B cell (primary cell): ENCODE data around the gene PRKCA. TPM values are rescaled to one million over a fixed set of nuclear protein-coding genes. Genes with fewer than 3 reads are reported as not detected.

Experiments
- ATAC-seq: fragments of 200-7000 bp; cut with Tn5 transposase; one replicate; pipeline ENCODE4 v1.10.0; 2021; ENCODE audit warnings: low read depth, mild to moderate bottlenecking, moderate number of reproducible peaks, moderate library complexity
- CTCF ChIA-PET: fragments of 350-600 bp; sonication (Branson Sonifier 250); formaldehyde crosslinking; loops from one replicate; lab custom pipeline; 2021; ENCODE audit warnings: antibody characterized with exemption, inconsistent platforms; lab: Charles Lee
- POLR2A ChIA-PET: fragments of 350-600 bp; sonication (Branson Sonifier 250); formaldehyde crosslinking; loops from one replicate; lab custom pipeline; 2021; ENCODE audit warnings: antibody characterized with exemption; lab: Charles Lee
- DNase-seq: peaks from one replicate; pipeline ENCODE4 v3.0.0; 2013
- H2AFZ ChIP-seq: 2 replicates; pipeline ENCODE4 v1.6.1; 2012; ENCODE audit warnings: mild to moderate bottlenecking, low read depth, low read length; ENCODE audit not compliant: insufficient read depth, poor library complexity, severe bottlenecking
- H3K27ac ChIP-seq, 2 donors: 1 replicate in 1 of 2; 2 replicates in 1 of 2; pipeline ENCODE4 v1.5.1; 2012 to 2013; ENCODE audit warnings: low read length in 2 of 2, mild to moderate bottlenecking in 2 of 2, moderate library complexity in 1 of 2
- H3K27me3 ChIP-seq, 4 experiments: fragments of 200-600 bp in 1 of 4; sonication (generic) in 1 of 4; replicated peaks in 1 of 4; 1 replicate in 2 of 4; 2 replicates in 2 of 4; pipeline versions ENCODE4 v1.6.1 to v1.7.0; 2013 to 2016; ENCODE audit warnings: low read length in 3 of 4, mild to moderate bottlenecking in 2 of 4, mixed read lengths in 1 of 4, moderate library complexity in 1 of 4; ENCODE audit not compliant: insufficient read depth in 4 of 4, control insufficient read depth in 3 of 4; ENCODE audit errors: control extremely low read depth in 1 of 4
- H3K36me3 ChIP-seq, 2 experiments: replicated peaks in 1 of 2; 1 replicate in 1 of 2; 2 replicates in 1 of 2; pipeline versions ENCODE4 v1.6.1 to v1.7.1; 2013; ENCODE audit warnings: low read length in 1 of 2; ENCODE audit not compliant: insufficient read depth in 2 of 2, control insufficient read depth in 1 of 2; ENCODE audit errors: control extremely low read depth in 1 of 2, extremely low read depth in 1 of 2
- H3K4me1 ChIP-seq, 2 donors: fragments of 200-600 bp in 1 of 2; sonication (generic) in 1 of 2; 1 replicate in 1 of 2; 2 replicates in 1 of 2; pipeline versions ENCODE4 v1.5.1 to v1.6.1; 2013 to 2017; ENCODE audit warnings: low read length in 2 of 2; ENCODE audit not compliant: control insufficient read depth in 2 of 2, insufficient read depth in 2 of 2
- H3K4me2 ChIP-seq: replicated peaks from 2 replicates; pipeline ENCODE3; 2012; ENCODE audit warnings: mild to moderate bottlenecking, low read depth, low read length; ENCODE audit not compliant: poor library complexity, severe bottlenecking
- H3K4me3 ChIP-seq, 5 experiments: fragments of 200-600 bp in 1 of 5; sonication (generic) in 1 of 5; 1 replicate in 3 of 5; 2 replicates in 2 of 5; pipeline versions ENCODE4 v1.5.1 to v1.7.0; 2011 to 2016; ENCODE audit warnings: low read length in 4 of 5, mild to moderate bottlenecking in 4 of 5, low read depth in 2 of 5, control low read depth in 1 of 5, moderate library complexity in 1 of 5; ENCODE audit not compliant: insufficient read depth in 1 of 5; ENCODE audit errors: control extremely low read depth in 1 of 5, extremely low read depth in 1 of 5
- H3K79me2 ChIP-seq: fragments of 200-600 bp; sonication (generic); one replicate; pipeline ENCODE4 v1.6.0; 2016; ENCODE audit warnings: low read length; ENCODE audit not compliant: control insufficient read depth, insufficient read depth
- H3K9ac ChIP-seq: fragments of 200-600 bp; sonication (generic); 2 replicates; pipeline ENCODE4 v1.6.1; 2017; ENCODE audit warnings: mild to moderate bottlenecking, low read length, moderate library complexity
- H3K9me3 ChIP-seq, 3 donors: one replicate each; pipeline versions ENCODE4 v1.6.1 to v1.7.1; 2013; ENCODE audit warnings: low read length in 2 of 3; ENCODE audit not compliant: control insufficient read depth in 2 of 3, insufficient read depth in 1 of 3; ENCODE audit errors: control extremely low read depth in 1 of 3
- H4K20me1 ChIP-seq: 2 replicates; pipeline ENCODE4 v1.6.0; 2012; ENCODE audit warnings: mild to moderate bottlenecking, low read length; ENCODE audit not compliant: insufficient read depth, control insufficient read depth, poor library complexity, severe bottlenecking
- H3K27ac Mint-ChIP-seq: one replicate; pipeline ENCODE4 v1.8.0; 2021; ENCODE audit warnings: mixed read lengths
- H3K27me3 Mint-ChIP-seq: one replicate; pipeline ENCODE4 v1.8.0; 2021; ENCODE audit warnings: mixed read lengths
- H3K4me1 Mint-ChIP-seq: one replicate; pipeline ENCODE4 v1.8.0; 2021; ENCODE audit warnings: mixed read lengths
- H3K4me3 Mint-ChIP-seq: one replicate; pipeline ENCODE4 v1.8.0; 2021; ENCODE audit warnings: mixed read lengths
- H3K9me3 Mint-ChIP-seq: one replicate; pipeline ENCODE4 v1.8.0; 2022; ENCODE audit warnings: mixed read lengths; ENCODE audit not compliant: insufficient read depth
- EZH2 ChIP-seq: IDR thresholded peaks from 2 replicates; pipeline ENCODE4 v1.6.1; 2012; ENCODE audit warnings: borderline replicate concordance, low read depth, mild to moderate bottlenecking, moderate library complexity, low read length; ENCODE audit not compliant: insufficient read depth, poor library complexity, severe bottlenecking
- WGBS: methylation state at CpG from one replicate; pipeline ENCODE4 v1.1.5; 2013; ENCODE audit warnings: missing lambda C conversion rate; ENCODE audit not compliant: insufficient coverage; 5-methylcytosine and 5-hydroxymethylcytosine counted together
- intact Hi-C: fragments of 100-400 bp; cut with micrococcal nuclease; formaldehyde crosslinking; loops from one replicate; pipeline ENCODE4 v1.10.0; 2022
- polyA plus RNA-seq: library from polyadenylated mRNA; depleted of rRNA; stranded (reverse); fragments of >200 nt; gene quantifications from 2 replicates; pipeline ENCODE4 v1.2.3, GENCODE V29; 2012
- total RNA-seq, 2 donors: library from RNA; stranded (reverse); fragments of 120-200 nt in 1 of 2; gene quantifications; 1 replicate in 1 of 2; 2 replicates in 1 of 2; pipeline versions ENCODE4 v1.2.3 to v1.2.4, GENCODE V29; 2013 to 2022
- TF ChIP-seq, protein P1 (sequence below): fragments of 200-600 bp; IDR thresholded peaks from one replicate; pipeline ENCODE4 v1.8.0; 2022; ENCODE audit warnings: antibody characterized with exemption, mild to moderate bottlenecking

PRKCA gene
- total and polyA plus RNA-seq, 2 donors (not counting 1 experiment from before 2014, with no cell fraction given): 0.33 to 7.7 TPM

DNA sequence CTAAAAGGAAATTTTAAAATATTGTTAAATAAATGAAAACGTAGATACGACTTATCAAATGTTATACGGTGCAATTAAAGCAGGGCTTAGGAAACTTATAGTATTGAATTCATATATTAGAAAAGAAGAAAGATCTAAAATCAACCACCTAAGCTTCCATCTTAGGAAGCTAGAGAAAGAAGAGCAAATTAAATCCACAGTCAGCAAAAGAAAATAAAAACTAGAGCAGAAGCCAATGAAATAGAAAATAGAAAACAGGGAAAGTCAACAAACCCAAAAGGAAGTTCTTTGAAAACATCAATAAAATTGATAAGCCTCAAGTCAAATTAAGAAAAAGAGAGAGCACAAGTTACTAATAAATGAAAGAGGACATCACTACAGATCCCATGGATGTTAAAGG, 457.9 kb downstream of the PRKCA start:
- no peak overlapping the region for H2AFZ ChIP-seq
- H3K9ac ChIP-seq: no peak overlapping the region
- no peak overlapping the region for H3K4me3 ChIP-seq
- H3K79me2 ChIP-seq: no peaks in the 10 kb centered on the region
- no peak overlapping the region for H3K4me2 ChIP-seq
- intact Hi-C loops: no loop called here
- peaks cover 3% of the 10 kb centered on the region for H3K27me3 Mint-ChIP-seq
- H4K20me1 ChIP-seq: no peaks in the 10 kb centered on the region
- DNase-seq (no peak), ATAC-seq (no peak)
- H3K27ac Mint-ChIP-seq: no peak overlapping the region
- H3K9me3 Mint-ChIP-seq: no peaks in the 10 kb centered on the region
- POLR2A ChIA-PET: no interaction called here
- no CpG with 5 or more reads among the region's 3 CpGs for WGBS
- no peaks in the 10 kb centered on the region for H3K4me1 ChIP-seq
- CTCF ChIA-PET: no interaction called here
- H3K9me3 ChIP-seq: no peaks in the 10 kb centered on the region
- H3K4me1 Mint-ChIP-seq: no peaks in the 10 kb centered on the region
- H3K4me3 Mint-ChIP-seq: no peak overlapping the region
- no peaks in the 10 kb centered on the region for H3K36me3 ChIP-seq
- TF ChIP-seq, protein P1, sequence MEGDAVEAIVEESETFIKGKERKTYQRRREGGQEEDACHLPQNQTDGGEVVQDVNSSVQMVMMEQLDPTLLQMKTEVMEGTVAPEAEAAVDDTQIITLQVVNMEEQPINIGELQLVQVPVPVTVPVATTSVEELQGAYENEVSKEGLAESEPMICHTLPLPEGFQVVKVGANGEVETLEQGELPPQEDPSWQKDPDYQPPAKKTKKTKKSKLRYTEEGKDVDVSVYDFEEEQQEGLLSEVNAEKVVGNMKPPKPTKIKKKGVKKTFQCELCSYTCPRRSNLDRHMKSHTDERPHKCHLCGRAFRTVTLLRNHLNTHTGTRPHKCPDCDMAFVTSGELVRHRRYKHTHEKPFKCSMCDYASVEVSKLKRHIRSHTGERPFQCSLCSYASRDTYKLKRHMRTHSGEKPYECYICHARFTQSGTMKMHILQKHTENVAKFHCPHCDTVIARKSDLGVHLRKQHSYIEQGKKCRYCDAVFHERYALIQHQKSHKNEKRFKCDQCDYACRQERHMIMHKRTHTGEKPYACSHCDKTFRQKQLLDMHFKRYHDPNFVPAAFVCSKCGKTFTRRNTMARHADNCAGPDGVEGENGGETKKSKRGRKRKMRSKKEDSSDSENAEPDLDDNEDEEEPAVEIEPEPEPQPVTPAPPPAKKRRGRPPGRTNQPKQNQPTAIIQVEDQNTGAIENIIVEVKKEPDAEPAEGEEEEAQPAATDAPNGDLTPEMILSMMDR: no peak
- TF ChIP-seq EZH2: no peak
- no peaks in the 10 kb centered on the region for H3K27me3 ChIP-seq
- no peak overlapping the region for H3K27ac ChIP-seq

DNA sequence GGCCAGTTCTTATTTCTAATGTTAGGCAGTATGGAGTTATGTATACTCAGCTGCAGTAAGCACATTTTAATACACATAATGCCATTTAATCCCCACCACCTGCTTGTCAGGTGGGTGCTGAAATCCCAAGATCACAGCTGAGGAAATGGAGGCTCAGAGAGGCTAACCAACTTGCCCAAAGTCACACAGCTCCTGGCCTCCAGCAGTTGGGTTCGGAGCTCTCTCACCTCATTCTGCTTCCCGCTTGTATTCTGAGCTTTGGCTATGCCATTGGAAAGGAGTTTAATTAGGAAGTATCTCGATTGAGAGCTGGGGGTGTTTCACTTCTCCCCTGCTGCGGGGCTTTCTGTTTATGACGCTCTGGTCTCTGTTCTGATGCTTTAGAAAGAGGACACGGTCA, 459.9 kb downstream of the PRKCA start:
- Histone ChIP-seq H3K36me3 (no peaks in the 10 kb centered on the region), H2AFZ (no peak overlapping the region), H3K4me1 (no peaks in the 10 kb centered on the region), H3K79me2 (no peaks in the 10 kb centered on the region), H3K4me2 (no peak overlapping the region), H3K27ac (no peak overlapping the region), H4K20me1 (no peaks in the 10 kb centered on the region), H3K27me3 (no peaks in the 10 kb centered on the region), H3K4me3 (no peak overlapping the region), H3K9me3 (no peaks in the 10 kb centered on the region), H3K9ac (no peak overlapping the region)
- intact Hi-C loops: no loop called here
- Mint-ChIP-seq H3K9me3 (no peaks in the 10 kb centered on the region), H3K4me1 (no peaks in the 10 kb centered on the region), H3K4me3 (no peak overlapping the region), H3K27ac (no peak overlapping the region), H3K27me3 (no peaks in the 10 kb centered on the region)
- DNase-seq (no peak), ATAC-seq (no peak)
- WGBS: 80% methylated on average over 4 of the region's 6 CpGs
- ChIA-PET POLR2A (no interaction called here), CTCF (no interaction called here)
- no peak for TF ChIP-seq EZH2
- TF ChIP-seq, protein P1: no peak
